ENCODE results near the gene DSC1. TPM values are rescaled to one million over a fixed set of nuclear protein-coding genes. Genes with fewer than 3 reads are reported as not detected.

The DSC1 gene
- total RNA-seq, 1 donor from 2014 or later = not detected

DNA sequence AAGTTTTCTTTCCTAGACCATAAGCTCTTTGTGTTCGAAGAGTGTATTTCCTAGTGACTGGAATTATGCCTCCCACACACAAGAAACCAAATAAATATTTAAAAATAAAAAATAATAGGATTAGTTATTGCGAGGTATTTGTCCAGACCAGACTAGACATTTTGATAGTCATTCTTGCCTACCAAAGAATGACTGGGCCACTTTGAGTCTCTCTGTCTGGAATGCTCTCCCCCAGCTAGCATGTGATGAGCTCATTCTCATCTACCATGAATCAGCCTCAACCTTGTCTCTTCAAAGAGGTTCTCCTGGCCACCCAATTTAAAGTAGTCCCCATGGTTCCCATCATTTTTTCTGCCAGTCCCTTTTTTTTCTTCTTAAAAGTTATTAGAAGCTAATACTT, 13.9 kb upstream of the DSC1 start:
- Mint-ChIP-seq H3K27me3 (ENCODE audit: unreplicated experiment) (peaks cover 36% of the 10 kb centered on the region), H3K27ac (ENCODE audit: unreplicated experiment) (no peak overlapping the region), H3K36me3 (ENCODE audit: unreplicated experiment) (no peaks in the 10 kb centered on the region), H3K9me3 (ENCODE audit: unreplicated experiment) (peaks cover 4% of the 10 kb centered on the region), H3K4me3 (ENCODE audit: unreplicated experiment) (no peak overlapping the region), H3K4me1 (ENCODE audit: unreplicated experiment) (no peaks in the 10 kb centered on the region)
- DNase-seq (ENCODE audit: extremely low spot score, unreplicated experiment) = no peak
- TF ChIP-seq CTCF (IDR thresholded peaks at IDR 0.05) = no peak

DNA sequence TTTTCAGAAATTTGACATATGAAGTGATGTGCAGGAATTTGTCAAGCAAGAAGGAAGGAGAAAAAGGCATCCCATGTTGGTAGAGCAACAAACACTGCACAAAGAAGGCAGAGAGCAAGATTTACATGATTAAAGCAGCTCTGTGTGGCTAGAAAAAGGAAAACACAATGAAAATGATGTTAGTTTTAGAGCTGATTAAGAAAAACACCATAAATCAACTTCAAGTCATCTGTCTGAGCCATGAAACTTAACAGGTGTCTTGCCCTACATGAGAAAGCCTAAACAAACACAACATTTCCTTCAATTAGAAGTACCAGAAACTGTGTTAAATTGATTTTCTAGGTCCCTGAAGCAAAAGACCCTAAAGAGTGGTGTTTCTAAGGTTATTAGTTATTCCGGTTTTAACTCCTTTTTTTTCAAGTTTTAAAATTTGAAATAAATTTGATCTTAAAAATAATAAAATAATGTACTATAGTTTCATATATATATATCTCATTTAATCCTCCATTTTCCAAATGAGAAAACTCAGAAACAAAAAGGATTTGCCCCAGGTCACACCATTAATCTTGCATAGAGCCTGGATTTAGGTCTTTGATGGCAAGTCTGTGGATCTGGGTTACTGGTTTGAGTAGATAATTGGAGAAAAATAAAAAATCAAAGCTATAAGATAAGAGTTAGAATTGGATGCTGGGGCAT, 8.6 kb upstream of the DSC1 start:
- Mint-ChIP-seq H3K27me3 (ENCODE audit: unreplicated experiment) (peaks cover 32% of the 10 kb centered on the region), H3K36me3 (ENCODE audit: unreplicated experiment) (no peaks in the 10 kb centered on the region), H3K4me3 (ENCODE audit: unreplicated experiment) (no peak overlapping the region), H3K4me1 (ENCODE audit: unreplicated experiment) (no peaks in the 10 kb centered on the region), H3K9me3 (ENCODE audit: unreplicated experiment) (peaks cover 3% of the 10 kb centered on the region), H3K27ac (ENCODE audit: unreplicated experiment) (no peak overlapping the region)
- DNase-seq (ENCODE audit: extremely low spot score, unreplicated experiment) = no peak
- TF ChIP-seq CTCF (IDR thresholded peaks at IDR 0.05) = no peak

DNA sequence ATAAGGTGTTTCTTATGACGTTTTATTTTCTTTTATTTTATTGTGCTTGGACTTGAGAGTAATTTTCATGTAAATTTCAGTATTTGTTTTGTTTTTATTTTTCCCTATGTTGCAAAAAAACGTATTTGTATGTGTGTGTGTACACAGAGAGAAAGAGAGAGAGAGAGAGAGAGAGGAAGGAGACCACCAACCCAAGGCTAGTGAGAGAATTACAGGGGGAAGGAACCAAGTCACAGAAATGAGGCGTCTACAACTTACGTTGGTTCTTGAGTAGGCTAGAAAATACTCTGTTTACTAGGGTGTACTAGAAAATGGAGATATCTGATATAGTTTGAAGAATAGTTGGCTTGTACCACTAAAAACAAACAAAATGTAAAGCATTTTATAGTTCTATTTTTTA, 7.7 kb upstream of the DSC1 start:
- H3K27ac Mint-ChIP-seq (ENCODE audit: unreplicated experiment) = no peak overlapping the region
- peaks cover 27% of the 10 kb centered on the region for H3K27me3 Mint-ChIP-seq (ENCODE audit: unreplicated experiment)
- H3K9me3 Mint-ChIP-seq (ENCODE audit: unreplicated experiment) = peaks cover 3% of the 10 kb centered on the region
- no peak overlapping the region for H3K4me3 Mint-ChIP-seq (ENCODE audit: unreplicated experiment)
- no peaks in the 10 kb centered on the region for H3K4me1 Mint-ChIP-seq (ENCODE audit: unreplicated experiment)
- DNase-seq (ENCODE audit: extremely low spot score, unreplicated experiment) = no peak
- H3K36me3 Mint-ChIP-seq (ENCODE audit: unreplicated experiment) = no peaks in the 10 kb centered on the region
- no peak for TF ChIP-seq CTCF (IDR thresholded peaks at IDR 0.05)

GRCh38 chr18:31162419-31162793, 250 bp downstream of the DSC1 start:
- H3K27ac Mint-ChIP-seq (ENCODE audit: unreplicated experiment) = no peak overlapping the region
- no peak for TF ChIP-seq CTCF (IDR thresholded peaks at IDR 0.05)
- no peaks in the 10 kb centered on the region for H3K36me3 Mint-ChIP-seq (ENCODE audit: unreplicated experiment)
- no peaks in the 10 kb centered on the region for H3K4me1 Mint-ChIP-seq (ENCODE audit: unreplicated experiment)
- H3K4me3 Mint-ChIP-seq (ENCODE audit: unreplicated experiment) = no peak overlapping the region
- no peaks in the 10 kb centered on the region for H3K9me3 Mint-ChIP-seq (ENCODE audit: unreplicated experiment)
- peaks cover 20% of the 10 kb centered on the region for H3K27me3 Mint-ChIP-seq (ENCODE audit: unreplicated experiment)
- DNase-seq (ENCODE audit: extremely low spot score, unreplicated experiment) = no peak

- Mint-ChIP-seq H3K27ac (ENCODE audit: unreplicated experiment) (no peak overlapping the region), H3K9me3 (ENCODE audit: unreplicated experiment) (no peaks in the 10 kb centered on the region), H3K27me3 (ENCODE audit: unreplicated experiment) (peaks cover 24% of the 10 kb centered on the region), H3K4me1 (ENCODE audit: unreplicated experiment) (no peaks in the 10 kb centered on the region), H3K36me3 (ENCODE audit: unreplicated experiment) (no peaks in the 10 kb centered on the region), H3K4me3 (ENCODE audit: unreplicated experiment) (no peak overlapping the region)
- TF ChIP-seq CTCF (IDR thresholded peaks at IDR 0.05) = no peak
- no peak for DNase-seq (ENCODE audit: extremely low spot score, unreplicated experiment)
Measured at GRCh38 chr18:31161757-31162418, 768 bp downstream of the DSC1 start.

Measured in osteocyte (in vitro differentiated cells).